ENCODE measurements around the gene ROR1. TPM values are rescaled to one million over a fixed set of nuclear protein-coding genes. Genes with fewer than 3 reads are reported as not detected.

ROR1 gene
- total and polyA plus RNA-seq, 2 donors (not counting 1 experiment from before 2014, with no cell fraction given) = 14.5 to 16.5 TPM

DNA sequence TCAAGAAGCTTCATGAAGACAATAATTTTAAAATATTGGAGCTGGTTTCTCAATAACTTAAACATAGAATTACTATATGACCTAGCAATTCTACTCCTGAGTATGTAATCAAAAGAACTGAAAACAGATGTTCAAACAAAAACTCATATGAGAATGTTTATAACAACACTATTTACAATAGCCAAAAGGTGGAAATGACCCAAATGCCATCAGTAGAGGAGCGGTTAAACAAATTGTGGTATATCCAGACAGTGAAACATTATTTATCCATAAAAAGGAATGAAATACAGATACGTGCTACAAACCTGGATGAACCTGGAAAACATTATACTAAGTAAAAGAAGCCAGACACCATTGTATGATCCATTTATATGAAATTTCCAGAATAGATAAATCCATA, 366.8 kb downstream of the ROR1 start:
- H3K4me1 ChIP-seq (ENCODE audit: control insufficient read depth, extremely low read depth, insufficient read depth, low read length) = peaks cover 3% of the 10 kb centered on the region
- H3K4me3 ChIP-seq (replicated peaks in 1 of 4; ENCODE audit: control extremely low read depth in 1 of 4, insufficient read depth in 1 of 4, low read depth in 3 of 4, low read length in 4 of 4) = no peak overlapping the region
- H3K4me2 ChIP-seq (ENCODE audit: extremely low read depth, insufficient read depth, low read length) = no peak overlapping the region
- TF ChIP-seq CTCF (conservative IDR thresholded peaks at IDR 0.05 in 1 of 2, IDR thresholded peaks at IDR 0.05 in 1 of 2; ENCODE audit: low read depth in 1 of 2, low read length in 2 of 2) (no peak), EZH2 (IDR thresholded peaks at IDR 0.05; ENCODE audit: low read length, missing control alignments) (no peak)
- H4K20me1 ChIP-seq (ENCODE audit: control insufficient read depth, extremely low read depth, insufficient read depth, low read length) = no peaks in the 10 kb centered on the region
- no peak for DNase-seq (ENCODE audit: low read depth in 2 of 2)
- no peaks in the 10 kb centered on the region for H3K9me3 ChIP-seq (ENCODE audit: control insufficient read depth, insufficient read depth, low read depth, low read length)
- no peak overlapping the region for H3K9ac ChIP-seq (ENCODE audit: insufficient read depth, low read length)
- no peak overlapping the region for H3K27ac ChIP-seq (ENCODE audit: insufficient read depth, low read length)
- H3K79me2 ChIP-seq (ENCODE audit: control insufficient read depth, insufficient read depth, low read length) = no peaks in the 10 kb centered on the region
- H3K27me3 ChIP-seq (ENCODE audit: control insufficient read depth, insufficient read depth, low read length) = no peaks in the 10 kb centered on the region
- no peaks in the 10 kb centered on the region for H3K36me3 ChIP-seq (ENCODE audit: control insufficient read depth, insufficient read depth, low read length)
- no peak overlapping the region for H2AFZ ChIP-seq (ENCODE audit: low read length)

DNA sequence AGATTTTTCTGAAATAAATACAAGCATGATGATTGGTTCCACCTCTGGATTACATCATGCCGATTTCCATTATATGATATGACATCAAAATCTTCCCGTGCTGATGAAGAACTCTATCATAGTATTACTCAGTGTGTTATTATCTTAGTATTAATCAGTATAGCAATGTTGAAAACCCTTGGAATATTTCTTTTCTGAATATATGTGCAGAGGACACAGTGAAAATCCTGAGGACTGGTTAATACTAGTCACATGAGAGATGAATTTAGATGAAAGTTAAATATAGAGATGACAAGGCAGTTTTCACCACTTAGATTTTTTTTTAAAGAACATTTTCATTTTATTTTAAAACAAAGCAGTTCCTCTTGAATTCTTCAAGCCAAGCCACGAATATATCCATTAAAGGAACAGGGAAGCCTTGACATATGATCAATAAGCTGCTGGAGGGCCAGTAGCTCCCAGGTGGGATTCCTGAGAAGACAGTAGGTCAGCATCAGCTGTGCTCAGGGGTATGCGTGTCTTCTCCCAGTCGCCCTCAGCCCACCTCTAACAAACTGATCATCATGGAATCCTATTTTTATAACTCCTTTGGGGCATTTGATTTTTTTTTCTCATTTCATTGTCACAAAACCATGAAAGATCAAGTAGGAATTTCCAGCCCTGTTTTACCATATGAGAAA, 373.4 kb downstream of the ROR1 start:
- no peak for DNase-seq (ENCODE audit: low read depth in 2 of 2)
- Histone ChIP-seq H2AFZ (ENCODE audit: low read length) (no peak overlapping the region), H3K4me3 (replicated peaks in 1 of 4; ENCODE audit: control extremely low read depth in 1 of 4, insufficient read depth in 1 of 4, low read depth in 3 of 4, low read length in 4 of 4) (no peak overlapping the region), H3K36me3 (ENCODE audit: control insufficient read depth, insufficient read depth, low read length) (no peaks in the 10 kb centered on the region), H3K79me2 (ENCODE audit: control insufficient read depth, insufficient read depth, low read length) (no peaks in the 10 kb centered on the region), H4K20me1 (ENCODE audit: control insufficient read depth, extremely low read depth, insufficient read depth, low read length) (no peaks in the 10 kb centered on the region), H3K4me1 (ENCODE audit: control insufficient read depth, extremely low read depth, insufficient read depth, low read length) (no peaks in the 10 kb centered on the region), H3K27ac (ENCODE audit: insufficient read depth, low read length) (no peak overlapping the region), H3K27me3 (ENCODE audit: control insufficient read depth, insufficient read depth, low read length) (no peaks in the 10 kb centered on the region), H3K9ac (ENCODE audit: insufficient read depth, low read length) (no peak overlapping the region), H3K4me2 (ENCODE audit: extremely low read depth, insufficient read depth, low read length) (no peak overlapping the region), H3K9me3 (ENCODE audit: control insufficient read depth, insufficient read depth, low read depth, low read length) (no peaks in the 10 kb centered on the region)
- TF ChIP-seq CTCF (conservative IDR thresholded peaks at IDR 0.05 in 1 of 2, IDR thresholded peaks at IDR 0.05 in 1 of 2; ENCODE audit: low read depth in 1 of 2, low read length in 2 of 2) (no peak), EZH2 (IDR thresholded peaks at IDR 0.05; ENCODE audit: low read length, missing control alignments) (no peak)

DNA sequence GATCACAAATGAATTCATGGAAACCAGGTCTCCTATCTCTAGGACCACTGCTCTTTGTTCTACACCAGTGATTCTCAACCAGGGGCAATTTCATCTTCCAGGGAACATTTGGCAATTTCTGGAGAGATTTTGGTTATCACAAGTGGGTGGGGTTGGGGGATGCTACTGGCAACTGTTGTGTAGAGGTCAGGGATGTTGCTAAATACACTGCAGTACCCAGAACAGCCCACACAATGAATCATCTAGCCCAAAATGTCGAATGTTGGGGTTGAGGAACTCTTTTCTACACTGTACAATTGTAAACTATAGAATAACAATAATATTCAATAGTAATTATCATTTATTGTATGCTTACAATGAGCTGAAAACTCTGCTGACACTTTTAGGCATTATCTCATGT, 373.9 kb downstream of the ROR1 start:
- Histone ChIP-seq H3K27ac (ENCODE audit: insufficient read depth, low read length) (no peak overlapping the region), H4K20me1 (ENCODE audit: control insufficient read depth, extremely low read depth, insufficient read depth, low read length) (no peaks in the 10 kb centered on the region), H3K36me3 (ENCODE audit: control insufficient read depth, insufficient read depth, low read length) (no peaks in the 10 kb centered on the region), H3K9me3 (ENCODE audit: control insufficient read depth, insufficient read depth, low read depth, low read length) (no peaks in the 10 kb centered on the region), H3K9ac (ENCODE audit: insufficient read depth, low read length) (no peak overlapping the region), H3K4me3 (replicated peaks in 1 of 4; ENCODE audit: control extremely low read depth in 1 of 4, insufficient read depth in 1 of 4, low read depth in 3 of 4, low read length in 4 of 4) (no peak overlapping the region), H3K4me2 (ENCODE audit: extremely low read depth, insufficient read depth, low read length) (no peak overlapping the region), H3K27me3 (ENCODE audit: control insufficient read depth, insufficient read depth, low read length) (no peaks in the 10 kb centered on the region), H3K4me1 (ENCODE audit: control insufficient read depth, extremely low read depth, insufficient read depth, low read length) (no peaks in the 10 kb centered on the region), H2AFZ (ENCODE audit: low read length) (no peak overlapping the region), H3K79me2 (ENCODE audit: control insufficient read depth, insufficient read depth, low read length) (no peaks in the 10 kb centered on the region)
- TF ChIP-seq EZH2 (IDR thresholded peaks at IDR 0.05; ENCODE audit: low read length, missing control alignments) (no peak), CTCF (conservative IDR thresholded peaks at IDR 0.05 in 1 of 2, IDR thresholded peaks at IDR 0.05 in 1 of 2; ENCODE audit: low read depth in 1 of 2, low read length in 2 of 2) (no peak)
- DNase-seq (ENCODE audit: low read depth in 2 of 2) = no peak
